Adrenal gland (tissue), 5 donors: Measurements from ENCODE around the gene NUSAP1.

ENCODE experiments used
- POLR2A ChIP-seq, 2 donors: fragments of 450-650 bp; IDR thresholded peaks; one replicate each; pipeline ENCODE4 v1.6.1; 2017; ENCODE audit warnings: antibody characterized with exemption in 2 of 2, mild to moderate bottlenecking in 2 of 2, moderate library complexity in 1 of 2
- TF ChIP-seq, protein P1 (sequence below), 6 experiments: fragments of 450-650 bp in 4 of 6; fragments of 200-600 bp in 2 of 6; sonication (generic) in 1 of 6; IDR thresholded peaks; 1 replicate in 5 of 6; 2 replicates in 1 of 6; pipeline versions ENCODE4 v1.5.1 to v1.8.0; 2016 to 2021; ENCODE audit warnings: antibody characterized with exemption in 6 of 6, mild to moderate bottlenecking in 2 of 6, moderate library complexity in 1 of 6
- donor health status: DM: no; HTN: no; CAD: no.

DNA sequence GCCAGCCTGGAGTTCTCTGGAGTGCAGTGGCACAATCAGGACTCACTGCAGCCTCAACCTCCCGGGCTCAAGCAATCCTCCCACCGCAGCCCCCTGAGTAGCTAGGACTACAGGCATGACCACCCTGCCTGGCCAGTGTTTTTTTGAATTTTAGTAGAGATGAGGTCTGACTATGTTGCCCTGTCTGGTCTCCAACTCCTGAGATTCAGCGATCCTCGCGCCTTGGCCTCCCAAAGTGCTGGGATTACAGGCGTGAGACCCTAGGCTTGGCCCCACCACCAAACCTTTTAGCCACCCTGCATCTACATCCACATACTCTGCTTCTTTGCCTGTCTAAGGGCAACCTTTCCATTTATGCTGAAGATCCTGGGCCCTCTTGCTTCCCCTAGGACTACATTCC lies 4.4 kb downstream of the NUSAP1 start:
- no peak for TF ChIP-seq POLR2A (IDR thresholded peaks at IDR 0.05)
- TF ChIP-seq, protein P1, sequence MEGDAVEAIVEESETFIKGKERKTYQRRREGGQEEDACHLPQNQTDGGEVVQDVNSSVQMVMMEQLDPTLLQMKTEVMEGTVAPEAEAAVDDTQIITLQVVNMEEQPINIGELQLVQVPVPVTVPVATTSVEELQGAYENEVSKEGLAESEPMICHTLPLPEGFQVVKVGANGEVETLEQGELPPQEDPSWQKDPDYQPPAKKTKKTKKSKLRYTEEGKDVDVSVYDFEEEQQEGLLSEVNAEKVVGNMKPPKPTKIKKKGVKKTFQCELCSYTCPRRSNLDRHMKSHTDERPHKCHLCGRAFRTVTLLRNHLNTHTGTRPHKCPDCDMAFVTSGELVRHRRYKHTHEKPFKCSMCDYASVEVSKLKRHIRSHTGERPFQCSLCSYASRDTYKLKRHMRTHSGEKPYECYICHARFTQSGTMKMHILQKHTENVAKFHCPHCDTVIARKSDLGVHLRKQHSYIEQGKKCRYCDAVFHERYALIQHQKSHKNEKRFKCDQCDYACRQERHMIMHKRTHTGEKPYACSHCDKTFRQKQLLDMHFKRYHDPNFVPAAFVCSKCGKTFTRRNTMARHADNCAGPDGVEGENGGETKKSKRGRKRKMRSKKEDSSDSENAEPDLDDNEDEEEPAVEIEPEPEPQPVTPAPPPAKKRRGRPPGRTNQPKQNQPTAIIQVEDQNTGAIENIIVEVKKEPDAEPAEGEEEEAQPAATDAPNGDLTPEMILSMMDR (IDR thresholded peaks at IDR 0.05), result no peak
